Large intestine (tissue), 3 donors: ENCODE results near the gene FAM25G. TPM values are rescaled to one million over a fixed set of nuclear protein-coding genes. Genes with fewer than 3 reads are reported as not detected.
A peak's percentile ranks its signal among the peaks of the same experiment; 100 is the strongest.
"Not testable (repeated sequence)": the region's sequence is repeated elsewhere in the genome, so short reads cannot be mapped to it uniquely, and the experiment has no call there.

Source experiments
- DNase-seq, 2 donors: peaks; one replicate each; pipeline versions ENCODE4 v3.0.0 to v3.0.0-alpha.2; 2013
- H3K27ac ChIP-seq: one replicate; pipeline ENCODE4 v1.5.1; 2013; ENCODE audit warnings: low read length
- H3K27me3 ChIP-seq: 2 replicates; pipeline ENCODE4 v1.6.1; 2013; ENCODE audit warnings: low read length; ENCODE audit not compliant: control insufficient read depth, insufficient read depth
- H3K36me3 ChIP-seq: 2 replicates; pipeline ENCODE4 v1.6.1; 2013; ENCODE audit warnings: low read length; ENCODE audit not compliant: control insufficient read depth, insufficient read depth
- H3K4me1 ChIP-seq: one replicate; pipeline ENCODE4 v1.6.1; 2013; ENCODE audit warnings: low read length; ENCODE audit not compliant: control insufficient read depth, insufficient read depth
- H3K4me3 ChIP-seq: one replicate; pipeline ENCODE4 v1.5.1; 2013; ENCODE audit warnings: low read length
- H3K9me3 ChIP-seq: one replicate; pipeline ENCODE4 v1.6.1; 2013; ENCODE audit warnings: mild to moderate bottlenecking, low read depth, low read length, moderate library complexity; ENCODE audit not compliant: control insufficient read depth
- WGBS: methylation state at CpG from one replicate; pipeline ENCODE4 v1.1.5; 2013; ENCODE audit warnings: low lambda C conversion rate; ENCODE audit not compliant: insufficient coverage; 5-methylcytosine and 5-hydroxymethylcytosine counted together
- polyA plus RNA-seq: library from polyadenylated mRNA; unstranded; fragments of 120-200 nt; gene quantifications from one replicate; pipeline ENCODE4 v1.2.1, GENCODE V29; 2013

Gene FAM25G
- polyA plus RNA-seq, 1 donor, result not detected

DNA sequence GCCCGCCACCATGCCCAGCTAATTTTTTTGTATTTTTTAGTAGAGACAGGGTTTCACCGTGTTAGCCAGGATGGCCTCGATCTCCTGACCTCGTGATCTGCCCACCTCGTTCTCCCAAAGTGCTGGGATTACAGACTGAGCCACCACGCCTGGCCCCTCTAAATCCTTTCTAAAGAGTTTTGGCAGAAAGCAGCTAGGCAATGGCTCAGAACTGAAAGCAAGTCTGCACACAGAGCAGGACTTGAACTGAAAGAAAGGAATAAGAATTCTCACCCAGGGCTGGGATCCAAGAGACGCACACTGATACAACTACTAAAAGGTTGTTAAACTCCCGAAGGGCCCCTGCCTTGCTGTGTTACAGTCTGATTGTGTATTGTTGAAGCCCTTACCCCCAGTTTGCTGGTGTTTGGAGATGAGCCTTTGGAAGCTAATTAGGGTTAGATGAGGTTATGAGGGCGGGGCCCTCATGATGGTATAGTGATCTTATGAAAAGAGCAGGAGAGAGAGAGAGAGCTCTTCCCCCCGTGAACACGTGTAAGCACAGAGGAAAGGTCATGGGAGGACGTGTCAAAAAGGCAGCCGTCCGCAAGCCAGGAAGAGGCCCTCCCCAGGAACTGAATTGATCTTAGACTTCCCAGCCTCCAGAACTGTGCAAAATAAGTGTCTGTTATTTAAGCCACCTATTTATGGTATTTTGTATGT is 26.1 kb downstream of the FAM25G start:
- DNase-seq, H3K4me1 ChIP-seq, H3K27ac ChIP-seq, H3K9me3 ChIP-seq, H3K27me3 ChIP-seq, H3K4me3 ChIP-seq, H3K36me3 ChIP-seq: not testable (repeated sequence)
- WGBS, result no CpG with 5 or more reads among the region's 14 CpGs

DNA sequence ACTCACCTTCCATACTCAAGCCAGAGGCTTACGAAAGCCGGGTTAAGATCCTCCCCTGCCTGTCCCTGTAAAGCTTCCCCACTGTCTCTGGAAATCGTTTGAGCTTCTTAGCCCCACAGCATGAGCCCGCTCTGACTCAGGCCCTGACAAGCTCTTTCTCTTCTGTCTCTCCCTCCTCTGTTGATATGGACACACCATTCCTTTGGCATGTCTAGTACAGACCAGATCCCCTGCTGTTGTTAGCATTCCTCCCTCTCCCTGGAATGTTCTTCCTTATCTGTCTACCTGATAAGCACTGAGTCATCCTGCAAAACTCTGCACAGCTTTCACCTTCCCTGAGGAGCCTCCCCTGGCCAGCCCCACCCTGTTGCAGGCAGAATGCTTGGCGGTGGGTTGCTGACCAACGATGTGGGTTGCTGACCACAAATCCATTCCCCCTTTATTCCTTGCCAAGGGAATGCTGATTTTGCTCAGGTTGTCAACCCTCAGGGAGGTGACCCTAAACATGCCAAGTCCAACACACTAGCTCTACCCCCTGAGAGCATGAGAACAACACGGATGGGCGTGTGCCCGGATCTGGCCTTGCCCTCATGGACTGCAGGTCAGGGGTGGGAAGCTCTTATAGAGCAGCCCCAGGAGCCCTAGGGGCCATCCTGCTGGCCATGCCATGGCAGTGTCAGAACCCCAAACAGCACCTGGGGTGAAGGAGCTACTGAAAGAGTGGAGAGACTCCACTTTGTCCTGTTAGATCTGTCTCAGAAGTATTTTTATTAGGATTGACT is 28.7 kb downstream of the FAM25G start:
- H3K9me3 ChIP-seq, result not testable (repeated sequence)

DNA sequence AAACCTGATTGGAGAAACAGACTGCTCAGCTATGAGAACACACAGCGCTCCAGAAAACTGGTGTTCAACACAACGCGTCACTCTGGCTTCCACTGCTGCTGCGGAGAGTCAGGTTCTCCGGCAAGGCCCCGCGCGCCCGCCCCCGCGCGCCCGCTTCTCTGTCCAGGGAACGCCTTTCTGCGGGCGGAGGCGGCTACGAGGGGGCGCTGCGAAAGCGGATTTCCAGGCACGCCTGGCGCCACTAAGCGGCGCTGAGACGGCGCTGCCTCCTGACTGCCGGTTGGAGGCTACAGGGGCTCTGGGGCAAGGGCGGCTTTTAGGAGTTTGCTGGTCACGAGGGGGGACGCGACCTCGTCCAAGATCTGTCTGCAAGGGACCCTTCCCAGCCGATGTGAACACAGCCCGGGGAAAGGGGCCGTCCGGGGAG is 30.2 kb downstream of the FAM25G start:
- not testable (repeated sequence) for H3K27ac ChIP-seq, H3K36me3 ChIP-seq, H3K27me3 ChIP-seq, H3K9me3 ChIP-seq
- peaks cover 17% of the 10 kb centered on the region for H3K4me1 ChIP-seq
- WGBS, result no CpG with 5 or more reads among the region's 37 CpGs
- peak; percentile 31 to 75 for DNase-seq
- peak overlapping the region; percentile 4 for H3K4me3 ChIP-seq

More for the DNA sequence above, 28.7 kb downstream of the FAM25G start:
- not testable (repeated sequence) for H3K27ac ChIP-seq, H3K4me1 ChIP-seq, H3K36me3 ChIP-seq, H3K27me3 ChIP-seq, H3K4me3 ChIP-seq, DNase-seq
- no CpG with 5 or more reads among the region's 9 CpGs for WGBS

GRCh38 chr10:47458466-47459154 is 32.9 kb downstream of the FAM25G start:
- Histone ChIP-seq H3K9me3 (peaks cover 2% of the 10 kb centered on the region), H3K27me3 (no peaks in the 10 kb centered on the region), H3K4me3 (no peak overlapping the region), H3K27ac (peak overlapping the region; percentile 61), H3K4me1 (peaks cover 33% of the 10 kb centered on the region), H3K36me3 (no peaks in the 10 kb centered on the region)
- DNase-seq, result peak; percentile 69 to 84
- WGBS, result no CpG with 5 or more reads among the region's 4 CpGs

- no CpG with 5 or more reads among the region's 1 CpG for WGBS
- Histone ChIP-seq H3K9me3 (peaks cover 2% of the 10 kb centered on the region), H3K4me3 (no peak overlapping the region), H3K36me3 (no peaks in the 10 kb centered on the region), H3K27me3 (no peaks in the 10 kb centered on the region), H3K4me1 (peaks cover 41% of the 10 kb centered on the region), H3K27ac (no peak overlapping the region)
- DNase-seq, result no peak
Measured at GRCh38 chr10:47457826-47458225, 33.7 kb downstream of the FAM25G start.

- no peak overlapping the region for H3K4me3 ChIP-seq
- WGBS, result no CpG with 5 or more reads among the region's 1 CpG
Measured at GRCh38 chr10:47457528-47457820, 34.0 kb downstream of the FAM25G start.

DNA sequence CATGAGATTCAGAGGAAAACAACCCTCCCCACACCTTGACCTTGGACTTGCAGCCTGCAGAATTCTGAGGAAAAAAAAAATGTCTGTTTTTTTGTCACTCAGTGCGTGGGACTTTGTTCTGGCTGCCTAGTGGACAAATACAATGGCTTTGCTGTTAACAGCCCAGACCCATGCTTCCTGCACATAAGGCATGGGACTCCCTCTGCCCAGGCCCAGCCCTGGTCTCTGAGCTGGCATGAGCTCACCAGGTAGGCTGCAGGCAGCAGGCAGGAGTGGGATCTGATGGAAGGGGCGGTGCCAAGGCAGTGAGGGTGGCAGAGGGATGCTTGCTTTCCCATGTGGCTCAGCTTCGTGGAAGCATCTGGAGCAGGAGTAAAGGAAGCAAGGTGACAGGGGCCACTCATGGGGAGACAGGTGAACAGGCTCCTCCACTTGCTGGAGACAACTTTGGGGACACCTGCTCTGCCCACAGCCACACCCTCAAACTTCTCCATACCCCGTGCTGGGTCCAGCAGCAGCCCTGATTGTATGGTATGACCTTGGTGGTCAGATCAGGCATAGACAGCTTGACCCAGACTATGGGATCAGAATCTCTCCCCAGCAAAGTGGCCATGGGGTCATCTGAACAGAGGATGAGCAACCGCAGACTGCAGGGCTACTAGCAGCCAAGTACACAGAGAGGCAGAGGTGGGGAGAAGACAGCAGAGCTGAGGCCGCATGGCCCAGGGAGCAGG is 34.5 kb downstream of the FAM25G start:
- Histone ChIP-seq H3K36me3 (no peaks in the 10 kb centered on the region), H3K9me3 (peaks cover 2% of the 10 kb centered on the region), H3K4me3 (no peak overlapping the region), H3K27ac (peak overlapping the region; percentile 37), H3K4me1 (peaks cover 49% of the 10 kb centered on the region), H3K27me3 (no peaks in the 10 kb centered on the region)
- peak; percentile 27 to 73 for DNase-seq
- no CpG with 5 or more reads among the region's 6 CpGs for WGBS

More at GRCh38 chr10:47457528-47457820, 34.0 kb downstream of the FAM25G start:
- Histone ChIP-seq H3K4me1 (peaks cover 44% of the 10 kb centered on the region), H3K9me3 (peaks cover 2% of the 10 kb centered on the region), H3K27me3 (no peaks in the 10 kb centered on the region), H3K36me3 (no peaks in the 10 kb centered on the region), H3K27ac (no peak overlapping the region)
- no peak for DNase-seq

DNA sequence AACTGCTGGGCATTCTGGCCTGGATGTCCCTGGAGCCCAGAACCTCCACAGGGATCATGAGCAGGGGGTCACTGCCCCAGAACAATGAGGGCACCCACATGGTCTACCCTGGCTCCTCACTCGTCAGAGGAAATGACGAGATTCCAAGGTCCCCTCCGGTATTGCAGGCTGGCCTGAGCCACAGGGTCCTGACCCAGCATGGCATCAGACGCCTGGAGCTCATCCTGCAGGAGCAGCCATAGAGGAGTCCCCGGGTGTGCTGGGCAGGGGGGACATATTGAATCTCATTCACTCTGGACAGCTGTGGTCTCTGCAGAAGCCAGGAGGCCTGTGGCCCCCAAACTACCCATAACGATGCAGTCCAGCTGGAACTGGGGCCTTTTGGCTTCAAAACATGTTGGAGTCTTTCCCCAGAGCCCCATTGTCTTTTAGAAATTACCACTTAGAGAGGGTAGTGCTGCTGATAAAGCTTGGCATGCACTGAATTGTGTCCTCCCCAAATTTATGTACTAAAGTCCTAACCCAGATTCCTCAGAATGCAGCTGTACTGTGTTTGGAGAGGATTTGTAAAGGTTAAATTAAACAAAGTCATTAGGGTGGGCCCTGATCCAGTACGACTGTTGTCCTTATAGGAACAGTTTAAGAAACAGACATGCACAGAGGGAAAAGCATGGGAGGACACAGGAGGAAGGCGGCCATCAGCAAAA is 35.3 kb downstream of the FAM25G start:
- peak in 1 of 2 donors; percentile 67 for DNase-seq
- no peaks in the 10 kb centered on the region for H3K27me3 ChIP-seq
- no peak overlapping the region for H3K4me3 ChIP-seq
- peaks cover 55% of the 10 kb centered on the region for H3K4me1 ChIP-seq
- no peaks in the 10 kb centered on the region for H3K36me3 ChIP-seq
- H3K9me3 ChIP-seq, result peaks cover 2% of the 10 kb centered on the region
- WGBS, result no CpG with 5 or more reads among the region's 8 CpGs
- peak overlapping the region; percentile 17 for H3K27ac ChIP-seq

DNA sequence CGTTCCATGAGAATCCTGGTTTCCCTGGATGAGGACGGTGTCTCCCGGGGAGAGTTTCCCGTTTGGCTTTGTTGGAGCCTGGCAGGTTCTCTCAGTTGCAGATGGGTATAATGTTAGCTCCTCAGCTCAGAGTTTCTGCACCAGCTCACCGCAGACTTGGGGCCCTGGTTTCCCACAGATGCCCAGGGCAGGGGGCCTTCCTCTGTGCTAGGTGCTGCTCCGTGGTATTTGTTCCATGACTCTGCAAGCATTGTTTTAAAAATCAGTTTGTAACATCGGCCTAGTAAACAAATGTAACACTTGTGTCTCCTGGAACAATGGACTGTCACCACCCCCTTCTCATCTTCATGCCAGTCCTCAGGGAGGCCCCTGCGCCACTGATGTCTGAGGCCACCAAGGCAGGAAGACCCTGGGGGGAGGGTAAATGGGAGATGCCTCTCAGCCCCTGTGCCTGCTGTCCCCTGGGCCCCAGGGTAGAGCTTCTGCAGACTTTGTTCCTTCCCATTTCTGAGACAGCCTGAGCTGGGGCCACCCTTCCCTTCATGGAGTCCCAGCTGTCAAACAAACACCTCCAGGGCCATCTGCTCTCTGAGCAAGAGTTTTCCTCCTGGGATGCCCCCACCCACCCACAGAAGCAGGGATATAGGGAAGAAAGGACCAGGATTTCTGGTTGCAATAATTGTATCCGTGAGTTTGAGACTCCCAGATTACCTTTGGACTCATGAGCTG is 36.0 kb downstream of the FAM25G start:
- not testable (repeated sequence) for H3K27me3 ChIP-seq, H3K9me3 ChIP-seq, H3K4me3 ChIP-seq, H3K36me3 ChIP-seq, DNase-seq
- Histone ChIP-seq H3K4me1 (peaks cover 59% of the 10 kb centered on the region), H3K27ac (peak overlapping the region; percentile 17)
- no CpG with 5 or more reads among the region's 9 CpGs for WGBS
